Neural crest cell (in vitro differentiated cells): ENCODE measurements around the gene SLC25A20. TPM values are rescaled to one million over a fixed set of nuclear protein-coding genes. Genes with fewer than 3 reads are reported as not detected.

ENCODE experiments used
- DNase-seq: peaks from one replicate; pipeline ENCODE4 v3.0.0; 2021; ENCODE audit warnings: low read depth, mixed read lengths, low spot score
- H3K27ac Mint-ChIP-seq: one replicate; pipeline ENCODE4 v1.8.0; 2021; ENCODE audit warnings: mild to moderate bottlenecking, mixed read lengths; ENCODE audit not compliant: unreplicated experiment
- H3K27me3 Mint-ChIP-seq: 2 replicates; pipeline ENCODE4 v1.8.0; 2021; ENCODE audit warnings: low read depth, mild to moderate bottlenecking, mixed read lengths
- H3K36me3 Mint-ChIP-seq: 2 replicates; pipeline ENCODE4 v1.8.0; 2021; ENCODE audit warnings: low read depth, mild to moderate bottlenecking, mixed read lengths
- H3K4me1 Mint-ChIP-seq: 2 replicates; pipeline ENCODE4 v1.8.0; 2021; ENCODE audit warnings: mixed read lengths
- H3K4me3 Mint-ChIP-seq: one replicate; pipeline ENCODE4 v1.8.0; 2021; ENCODE audit warnings: mild to moderate bottlenecking, mixed read lengths
- H3K9me3 Mint-ChIP-seq: 2 replicates; pipeline ENCODE4 v1.8.0; 2021; ENCODE audit warnings: mixed read lengths
- CTCF ChIP-seq: fragments of 200-600 bp; sonication (generic); conservative IDR thresholded peaks from 2 replicates; pipeline ENCODE4 v1.5.0; 2021; ENCODE audit warnings: antibody characterized with exemption, mild to moderate bottlenecking
- total RNA-seq: library from RNA; stranded (reverse); gene quantifications from 2 replicates; pipeline ENCODE4 v1.2.1, GENCODE V29; 2021

The SLC25A20 gene
- total RNA-seq, 1 donor from 2014 or later, result 5.7 TPM

GRCh38 chr3:48935530-48935929, 36.8 kb upstream of the SLC25A20 start:
- H3K27me3 Mint-ChIP-seq, result no peaks in the 10 kb centered on the region
- TF ChIP-seq CTCF, result no peak
- no peaks in the 10 kb centered on the region for H3K9me3 Mint-ChIP-seq
- no peak overlapping the region for H3K4me3 Mint-ChIP-seq
- no peak for DNase-seq
- H3K36me3 Mint-ChIP-seq, result peaks cover 30% of the 10 kb centered on the region
- peaks cover 12% of the 10 kb centered on the region for H3K4me1 Mint-ChIP-seq
- H3K27ac Mint-ChIP-seq, result no peak overlapping the region

GRCh38 chr3:48934333-48934991, 35.8 kb upstream of the SLC25A20 start:
- Mint-ChIP-seq H3K36me3 (peaks cover 34% of the 10 kb centered on the region), H3K27me3 (no peaks in the 10 kb centered on the region), H3K27ac (no peak overlapping the region), H3K4me3 (no peak overlapping the region), H3K9me3 (no peaks in the 10 kb centered on the region), H3K4me1 (peaks cover 18% of the 10 kb centered on the region)
- no peak for DNase-seq
- TF ChIP-seq CTCF, result no peak

GRCh38 chr3:48931944-48932580, 33.4 kb upstream of the SLC25A20 start:
- H3K4me3 Mint-ChIP-seq, result no peak overlapping the region
- H3K36me3 Mint-ChIP-seq, result peaks cover 23% of the 10 kb centered on the region
- H3K4me1 Mint-ChIP-seq, result peaks cover 37% of the 10 kb centered on the region
- peak overlapping the region; percentile 22 for H3K27ac Mint-ChIP-seq
- H3K27me3 Mint-ChIP-seq, result no peaks in the 10 kb centered on the region
- no peaks in the 10 kb centered on the region for H3K9me3 Mint-ChIP-seq
- DNase-seq, result no peak
- TF ChIP-seq CTCF, result no peak

GRCh38 chr3:48930590-48930989, 31.9 kb upstream of the SLC25A20 start:
- no peak overlapping the region for H3K4me3 Mint-ChIP-seq
- H3K9me3 Mint-ChIP-seq, result no peaks in the 10 kb centered on the region
- H3K27ac Mint-ChIP-seq, result no peak overlapping the region
- DNase-seq, result no peak
- H3K36me3 Mint-ChIP-seq, result peaks cover 23% of the 10 kb centered on the region
- TF ChIP-seq CTCF, result no peak
- H3K4me1 Mint-ChIP-seq, result peaks cover 39% of the 10 kb centered on the region
- H3K27me3 Mint-ChIP-seq, result no peaks in the 10 kb centered on the region

- Mint-ChIP-seq H3K9me3 (no peaks in the 10 kb centered on the region), H3K4me3 (no peak overlapping the region), H3K27ac (peak overlapping the region; percentile 46), H3K27me3 (no peaks in the 10 kb centered on the region), H3K36me3 (peaks cover 21% of the 10 kb centered on the region), H3K4me1 (peaks cover 39% of the 10 kb centered on the region)
- no peak for TF ChIP-seq CTCF
- no peak for DNase-seq
These were observed 30.8 kb upstream of the SLC25A20 start for GRCh38 chr3:48929358-48930035.
